ENCODE results near the gene MBLAC1.

Gene MBLAC1

DNA sequence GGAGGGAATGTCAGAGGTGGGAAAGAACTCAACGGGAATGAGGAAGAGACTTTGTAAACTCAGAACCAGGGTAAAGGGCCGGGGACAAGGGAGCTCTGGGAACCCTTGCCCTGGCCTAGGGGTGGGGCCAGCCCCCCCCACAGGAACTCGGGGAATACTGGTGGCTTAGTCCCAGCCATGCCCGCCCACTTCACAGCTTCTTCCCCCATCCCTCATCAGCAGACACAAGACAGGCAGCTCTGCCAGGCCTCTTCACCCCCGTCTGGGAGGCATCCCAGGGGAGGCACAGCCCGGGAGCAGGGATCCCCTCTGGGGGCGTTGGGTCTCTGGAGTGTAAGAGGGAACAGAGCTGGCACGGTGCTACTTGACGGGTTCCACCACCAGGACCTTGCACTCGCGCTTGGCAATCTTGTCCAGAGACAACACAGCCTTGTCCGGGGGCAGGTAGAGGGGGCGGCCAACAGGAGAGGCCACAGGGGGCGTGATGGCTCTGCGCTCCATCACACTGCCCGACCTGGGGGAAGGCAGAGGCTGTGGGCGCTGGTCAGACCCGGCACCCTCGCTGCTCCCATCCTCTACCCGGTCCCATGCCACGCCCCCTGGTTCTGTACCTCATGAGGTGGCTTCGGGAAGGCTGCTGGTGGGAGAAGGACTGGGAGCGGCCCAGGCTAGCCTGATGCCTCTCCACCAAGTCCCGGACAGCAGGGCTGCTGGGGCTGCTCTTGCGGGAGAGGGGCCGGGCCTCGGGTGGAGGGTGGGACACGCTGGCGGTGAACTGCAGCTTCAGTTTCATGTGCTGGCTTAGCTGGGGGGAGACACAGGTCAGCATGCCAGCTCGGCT is 28.1 kb downstream of the MBLAC1 start:
- no peak for DNase-seq

DNA sequence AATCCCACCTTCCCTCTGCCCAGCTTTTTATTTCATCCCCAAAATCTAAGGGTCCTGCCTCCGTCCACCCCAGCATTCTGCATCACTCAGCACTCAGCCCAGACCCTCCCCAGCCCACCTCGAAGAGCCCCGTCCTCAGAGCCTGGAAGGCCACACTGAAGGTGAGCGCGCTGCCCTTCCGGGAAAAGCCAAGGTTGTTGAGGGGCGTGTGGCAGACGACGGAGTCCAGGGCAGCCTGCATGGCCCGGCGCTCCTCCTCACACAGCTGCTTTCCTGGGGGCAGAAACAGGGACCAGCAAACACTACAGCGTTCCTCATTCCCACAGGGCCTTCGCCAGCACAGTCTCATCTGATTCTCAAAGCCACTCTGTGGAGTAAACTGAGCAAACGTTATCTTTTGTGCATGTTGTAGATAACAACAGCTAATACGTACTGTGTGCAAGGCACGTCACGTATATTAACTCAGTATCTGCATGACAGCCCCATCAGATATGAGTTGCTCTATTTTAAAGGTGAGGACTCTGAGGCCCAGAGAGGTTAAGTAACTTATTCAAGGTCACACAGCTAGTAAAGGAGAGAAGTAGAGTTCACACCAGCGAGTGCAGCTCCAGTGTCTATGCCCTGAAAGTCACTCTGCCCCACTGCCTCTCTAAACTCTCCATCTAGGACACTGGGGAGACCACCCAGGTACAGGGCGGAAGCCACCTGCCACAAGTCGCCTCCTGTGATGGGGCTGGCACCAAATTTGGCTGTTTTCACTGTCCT is 29.0 kb downstream of the MBLAC1 start:
- no peak for DNase-seq

DNA sequence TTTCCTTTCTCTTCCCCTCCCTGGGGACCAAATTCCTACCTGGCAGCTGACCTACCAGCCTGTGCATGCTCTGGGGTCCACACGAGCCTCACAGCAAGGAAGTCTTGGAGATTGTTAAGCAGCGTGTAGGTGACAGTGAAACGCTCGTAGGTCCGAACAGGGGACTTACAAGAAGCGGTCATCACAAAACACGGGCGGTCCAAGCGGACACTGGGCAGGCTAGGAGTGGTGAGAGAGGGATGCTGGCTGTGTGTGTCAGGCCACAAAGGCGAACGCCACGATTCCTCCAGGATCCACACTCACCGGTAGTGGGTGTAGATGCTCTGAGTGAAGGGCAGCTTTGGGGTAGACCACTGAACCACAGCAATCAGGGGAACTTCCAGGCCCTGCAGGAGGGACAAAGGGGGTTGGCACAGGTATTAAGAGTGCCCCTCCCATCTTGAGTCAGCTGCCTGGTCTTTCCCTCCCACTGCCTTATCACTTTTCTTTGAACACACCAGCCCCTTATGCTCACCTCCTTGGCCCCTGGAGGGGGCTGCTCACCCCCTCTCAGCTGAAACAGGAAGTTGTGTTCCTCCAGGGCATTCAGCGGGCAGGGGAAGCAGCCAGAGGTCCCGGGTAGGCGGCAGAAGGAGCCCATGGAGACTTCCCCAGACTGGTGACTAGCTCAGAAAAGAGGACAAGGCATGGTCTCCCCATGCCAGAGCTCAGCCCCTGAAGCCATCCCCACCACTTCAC is 29.7 kb downstream of the MBLAC1 start:
- no peak for DNase-seq

DNA sequence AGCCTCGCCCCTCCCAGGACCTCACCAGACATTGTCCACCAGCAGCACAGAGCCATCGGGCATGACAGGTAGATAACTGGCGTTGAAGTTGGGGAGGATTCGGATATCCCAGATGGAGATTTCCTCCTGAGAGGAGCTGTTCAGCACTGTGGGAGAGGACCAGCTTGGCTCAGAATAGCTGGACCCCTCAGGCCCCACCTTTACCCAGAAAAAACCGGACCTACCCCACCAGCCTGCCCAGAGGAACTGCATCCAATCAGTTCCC is 30.2 kb downstream of the MBLAC1 start:
- no peak for DNase-seq

DNA sequence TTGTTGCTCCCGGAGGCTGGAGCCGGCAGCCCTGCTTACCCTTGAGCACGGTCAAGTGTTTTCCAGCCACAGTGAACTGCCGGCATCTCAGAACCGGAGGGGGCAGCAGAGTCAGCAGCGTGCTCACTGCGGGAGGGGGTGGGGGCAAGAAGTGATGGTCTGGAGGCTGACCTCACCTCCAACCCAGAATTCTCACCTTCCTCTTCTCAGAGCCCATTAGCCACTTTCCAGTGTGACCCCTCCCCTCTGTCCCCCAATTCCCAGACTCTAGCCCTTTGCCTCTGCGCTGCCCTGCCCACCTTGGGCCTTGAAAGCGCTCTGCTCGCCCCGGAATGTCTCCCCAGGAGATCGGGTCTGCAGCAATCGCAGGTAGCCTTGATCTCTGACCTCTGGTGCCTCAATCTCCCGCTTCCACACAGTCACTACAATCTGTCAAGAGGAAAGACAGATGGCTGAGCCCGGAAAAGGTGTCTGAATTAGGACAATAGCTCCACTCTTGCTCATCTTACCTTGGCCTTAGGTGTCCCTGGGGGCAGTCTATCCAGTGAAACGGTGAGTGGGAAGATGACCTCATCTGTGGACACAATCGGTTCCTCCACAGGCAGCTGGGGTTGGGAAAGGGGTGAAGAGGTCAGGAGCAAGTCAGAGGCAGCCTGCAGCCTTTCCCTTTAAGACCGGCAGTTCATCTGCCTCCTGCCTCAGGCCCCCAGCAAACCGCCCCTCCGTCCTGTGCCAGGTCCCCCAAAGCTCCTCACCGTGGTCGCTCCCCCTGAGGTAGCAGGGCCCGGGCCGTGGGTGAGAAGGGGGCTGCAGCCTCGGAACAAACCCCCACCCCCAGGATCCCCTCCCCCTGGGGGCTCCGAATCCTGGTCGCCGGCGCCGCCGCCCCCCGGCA is 30.8 kb downstream of the MBLAC1 start:
- DNase-seq = no peak

DNA sequence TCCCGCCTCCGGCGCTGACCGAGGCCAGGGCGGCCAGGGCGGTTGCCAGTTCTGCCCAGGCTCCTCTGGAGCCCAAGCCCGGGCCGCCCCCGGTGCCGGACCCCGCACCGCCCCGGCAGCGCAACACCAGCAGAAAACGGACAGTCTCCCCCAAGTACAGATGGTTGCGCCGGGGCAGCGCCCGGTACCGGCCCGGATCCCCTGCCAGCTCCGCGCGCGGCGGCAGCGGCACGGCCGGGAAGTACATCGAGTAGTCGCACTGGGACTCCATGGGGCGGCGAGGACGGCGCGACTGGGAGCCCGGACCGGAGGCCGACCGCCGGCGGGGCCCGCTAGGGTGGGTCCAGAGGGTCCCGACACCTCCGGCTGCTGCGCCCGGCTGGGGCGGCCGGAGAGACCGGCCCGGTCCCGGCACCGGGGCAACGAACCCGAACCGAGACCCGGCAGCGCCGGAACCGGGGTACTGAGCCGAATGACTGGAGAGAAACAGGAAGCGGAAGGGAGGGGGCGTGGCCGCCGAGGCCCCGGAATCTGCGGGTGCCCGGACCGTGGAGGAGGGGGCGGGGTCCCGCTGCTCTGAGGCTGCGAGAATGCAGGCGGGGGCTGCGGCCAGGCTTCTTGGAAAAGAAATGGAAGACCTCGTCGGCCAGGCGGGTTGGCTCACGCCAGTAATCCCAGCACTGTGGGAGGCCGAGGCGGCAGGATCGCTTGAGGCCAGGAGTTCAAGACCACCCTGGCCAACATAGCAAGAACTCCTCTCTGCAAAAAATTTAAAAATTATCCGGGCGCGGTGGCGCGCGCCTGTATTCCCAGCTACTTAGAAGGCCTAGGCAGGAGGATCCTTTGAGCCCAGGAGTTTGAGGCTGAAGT is 31.7 kb downstream of the MBLAC1 start, which contains the start of gene TRAPPC14:
TRAPPC14 (minus strand) TSS at position 495 of the 870 bp plus-strand sequence; CDS start at position 271, 224 bp downstream.
- peak; percentile 84 for DNase-seq

DNA sequence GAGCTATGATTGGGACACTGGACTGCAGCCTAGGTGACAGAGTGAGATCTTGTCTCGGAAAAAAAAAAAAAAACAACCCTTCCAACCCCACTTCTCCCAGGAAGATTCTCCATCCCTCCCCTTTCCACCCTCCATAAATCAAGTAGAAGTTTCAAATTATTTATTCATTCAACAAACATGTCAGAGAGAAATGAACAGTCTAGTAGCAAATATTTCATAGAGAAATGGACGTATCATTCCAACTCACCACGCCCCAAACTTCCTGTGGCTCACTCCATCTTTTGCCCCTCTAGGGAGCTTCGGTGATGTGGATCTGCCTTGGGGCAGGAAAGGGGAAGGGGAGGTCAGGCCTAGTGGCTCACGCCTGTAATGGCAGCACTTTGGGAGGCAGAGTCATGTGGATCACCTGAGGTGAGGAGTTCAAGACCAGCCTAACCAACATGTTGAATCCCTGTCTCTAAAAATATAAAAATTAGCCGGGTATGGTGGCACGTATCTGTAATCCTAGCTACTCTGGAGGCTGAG is 32.4 kb downstream of the MBLAC1 start:
- no peak for DNase-seq

DNA sequence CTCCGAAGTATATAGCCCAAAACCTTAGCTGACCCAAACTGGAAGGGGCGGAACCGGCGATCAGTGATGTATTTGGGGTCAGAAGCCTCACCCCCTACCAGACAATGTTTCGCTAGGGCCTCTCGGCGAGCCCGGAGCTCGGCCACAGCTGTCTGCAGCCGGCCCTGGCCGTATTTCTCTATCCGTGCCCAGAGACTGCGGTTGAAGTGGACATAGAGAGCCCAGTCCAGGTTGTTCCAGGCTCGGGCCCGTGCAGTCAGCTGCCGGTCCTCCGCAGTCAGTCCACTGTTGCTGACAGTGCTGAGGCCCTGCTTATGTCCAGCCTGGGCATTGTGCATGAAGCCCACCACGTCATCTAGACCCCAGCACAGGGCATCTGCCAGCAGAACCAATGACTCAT is 33.3 kb downstream of the MBLAC1 start:
- no peak for DNase-seq

DNA sequence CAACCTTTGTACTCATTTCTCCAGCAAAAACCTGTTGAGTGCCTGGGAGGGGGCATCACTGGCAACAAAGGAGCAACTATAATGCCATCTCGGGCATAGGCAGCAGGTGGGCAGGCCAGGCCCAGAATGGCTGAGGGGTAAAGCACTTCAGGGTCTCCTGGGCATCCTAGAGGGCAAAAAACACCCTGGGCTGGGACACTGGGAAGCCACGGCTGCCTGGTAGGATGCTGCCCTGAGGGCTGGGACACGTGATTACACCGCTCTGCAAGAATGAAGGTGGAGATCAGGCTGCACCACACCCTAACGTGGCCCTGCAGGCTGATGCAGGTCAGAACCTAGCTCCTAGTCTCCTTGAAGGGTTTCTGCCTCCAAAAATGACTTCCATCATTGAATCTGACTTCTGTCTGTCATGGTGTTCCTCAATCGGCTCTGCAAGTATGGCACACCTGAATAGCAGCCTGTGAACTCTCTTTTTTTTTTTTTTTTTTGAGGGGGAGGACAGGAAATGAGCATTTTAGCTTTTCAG is 36.3 kb downstream of the MBLAC1 start:
- no peak for DNase-seq

DNA sequence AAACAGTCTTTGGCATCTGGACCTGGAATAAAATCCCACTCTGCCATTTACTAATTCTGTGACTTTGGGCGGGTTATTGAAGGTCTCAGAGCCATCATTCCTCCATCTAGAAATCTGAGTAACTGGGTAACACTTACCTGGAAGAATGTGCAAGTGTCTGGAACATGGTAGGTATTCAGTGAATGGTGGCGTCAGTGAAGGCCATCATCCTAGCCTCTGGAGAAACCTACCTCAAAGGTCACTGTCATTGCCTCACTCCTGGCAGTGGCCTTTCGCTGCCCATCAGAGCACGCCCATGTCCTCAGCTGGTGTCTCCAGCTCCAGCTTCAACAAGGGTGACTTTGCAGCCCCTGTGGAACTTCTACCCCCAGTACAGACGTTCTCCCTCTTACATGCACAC is 37.1 kb downstream of the MBLAC1 start:
- DNase-seq = no peak

DNA sequence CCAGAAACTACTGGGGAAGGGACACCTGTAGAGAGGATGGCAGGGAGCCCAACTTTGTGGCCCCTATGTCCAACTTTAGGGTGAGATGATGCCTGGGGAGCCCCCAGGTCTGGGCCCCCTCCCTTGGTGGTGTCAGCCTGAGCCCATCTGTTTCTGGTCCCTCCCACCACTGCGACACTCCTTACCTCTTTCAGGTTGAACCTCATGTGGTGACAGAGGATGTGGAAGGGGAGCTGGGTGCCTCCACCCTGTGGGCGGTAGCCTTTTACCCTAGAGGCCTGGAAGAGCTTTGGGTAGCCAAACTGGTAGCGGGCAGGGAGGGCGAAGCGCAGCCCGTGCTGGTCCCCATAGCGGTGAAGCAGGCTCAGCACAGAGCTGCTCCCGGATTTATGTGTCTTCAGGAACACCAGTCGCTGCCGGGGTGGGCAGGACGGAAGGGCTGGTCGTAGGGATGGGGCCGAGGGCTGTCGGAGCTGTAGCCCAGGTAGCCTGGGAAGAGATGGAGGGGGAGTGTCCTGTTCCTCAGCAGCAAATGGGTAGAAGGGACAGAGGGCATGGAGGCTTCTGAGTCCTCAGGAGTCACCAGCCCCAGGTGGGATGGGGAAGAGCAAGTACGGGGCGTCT is 39.7 kb downstream of the MBLAC1 start:
- no peak for DNase-seq

DNA sequence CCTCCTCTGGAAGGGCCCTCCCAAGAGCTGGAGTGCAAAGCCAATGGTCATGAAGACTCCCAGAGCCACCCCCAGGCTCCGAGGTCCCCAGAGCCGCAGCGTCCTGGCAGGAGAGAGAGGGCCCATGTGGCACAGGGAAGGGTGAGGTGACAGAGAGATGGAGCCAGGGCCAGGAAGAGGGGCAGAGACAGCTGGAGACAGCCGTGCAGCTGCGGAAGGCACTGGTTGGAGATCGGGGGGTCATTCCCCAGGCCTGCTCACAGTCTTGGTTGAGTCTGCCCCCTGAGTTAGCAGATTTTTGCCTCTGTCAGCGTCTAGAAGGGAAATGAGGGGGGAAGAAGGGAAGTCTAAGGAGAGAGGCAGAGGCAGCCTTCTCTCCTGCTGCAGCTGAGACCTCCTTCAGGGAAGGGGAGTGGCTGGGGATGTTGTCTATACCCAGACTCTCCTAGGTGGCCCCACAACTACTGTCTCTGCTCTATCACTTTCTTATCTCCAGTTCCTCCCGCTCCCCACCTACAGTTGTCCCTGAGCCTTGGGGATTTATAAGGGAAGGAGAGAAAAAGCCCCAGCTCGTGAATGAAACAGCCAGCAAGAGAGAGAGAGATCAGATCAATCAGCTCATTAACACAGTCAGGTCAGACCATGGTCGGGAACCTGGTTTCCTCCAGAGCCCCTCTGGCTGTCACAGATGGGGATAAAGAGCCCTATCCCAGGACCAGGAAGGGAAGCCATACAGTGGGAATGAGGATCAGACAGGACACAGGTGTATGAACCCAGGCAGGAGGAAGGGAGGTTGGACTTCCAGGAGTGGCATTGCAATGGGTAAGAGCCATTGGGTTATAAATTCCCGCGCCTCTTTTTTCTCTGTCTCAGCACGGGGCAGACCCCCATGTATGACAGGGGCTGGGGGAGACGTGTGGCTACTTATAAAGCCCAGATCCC is 40.5 kb downstream of the MBLAC1 start:
- no peak for DNase-seq

DNA sequence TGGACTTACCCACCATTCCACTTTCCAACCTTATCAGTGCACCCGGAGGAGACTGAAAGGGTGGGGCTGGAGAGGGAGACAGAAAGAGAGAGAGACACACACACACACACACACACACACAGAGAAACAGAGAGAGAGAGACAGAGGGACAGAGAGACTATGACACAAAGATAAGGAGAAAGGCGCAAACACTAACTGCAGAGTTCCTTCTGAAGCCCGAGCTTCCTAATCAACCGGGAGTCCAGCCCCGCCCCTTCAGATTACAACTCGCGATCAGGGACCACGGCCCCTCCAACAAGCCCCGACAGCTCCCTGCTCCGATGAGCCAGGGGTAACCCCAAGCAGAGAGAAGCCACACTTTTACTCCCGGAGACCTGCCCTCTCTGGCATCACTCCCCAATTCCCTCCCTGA is 41.2 kb downstream of the MBLAC1 start:
- DNase-seq = no peak

DNA sequence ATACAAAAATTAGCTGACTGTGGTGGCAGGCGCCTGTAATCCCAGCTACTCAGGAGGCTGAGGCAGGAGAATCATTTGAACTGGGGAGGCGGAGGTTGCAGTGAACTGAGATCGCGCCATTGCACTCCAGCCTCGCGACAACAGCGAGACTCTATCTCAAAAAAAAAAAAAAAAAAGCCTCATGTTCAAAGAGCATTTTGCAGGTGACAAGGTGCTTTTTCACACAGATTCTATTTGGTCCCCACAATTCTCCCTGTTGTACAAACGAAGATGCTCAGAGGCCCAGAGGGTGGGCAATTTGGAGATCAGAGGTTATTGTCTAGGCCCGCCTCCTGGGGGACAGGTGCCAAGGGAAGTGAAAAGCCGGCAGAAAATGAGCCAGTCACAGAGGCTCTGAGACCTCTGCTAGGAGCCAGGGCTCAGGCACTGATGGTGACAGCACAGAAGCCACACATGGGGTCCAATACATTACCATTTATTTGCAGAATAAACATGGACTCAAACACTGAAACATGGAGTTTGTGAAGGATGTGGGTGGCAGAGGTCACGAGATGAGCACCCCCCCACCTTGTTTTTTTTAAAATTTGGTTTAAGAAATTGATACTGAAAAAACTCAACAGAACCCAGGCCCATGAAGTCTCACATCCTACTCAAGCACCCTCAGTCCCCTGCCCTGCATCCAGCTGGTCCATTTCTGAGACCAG is 42.5 kb downstream of the MBLAC1 start:
- no peak for DNase-seq

DNA sequence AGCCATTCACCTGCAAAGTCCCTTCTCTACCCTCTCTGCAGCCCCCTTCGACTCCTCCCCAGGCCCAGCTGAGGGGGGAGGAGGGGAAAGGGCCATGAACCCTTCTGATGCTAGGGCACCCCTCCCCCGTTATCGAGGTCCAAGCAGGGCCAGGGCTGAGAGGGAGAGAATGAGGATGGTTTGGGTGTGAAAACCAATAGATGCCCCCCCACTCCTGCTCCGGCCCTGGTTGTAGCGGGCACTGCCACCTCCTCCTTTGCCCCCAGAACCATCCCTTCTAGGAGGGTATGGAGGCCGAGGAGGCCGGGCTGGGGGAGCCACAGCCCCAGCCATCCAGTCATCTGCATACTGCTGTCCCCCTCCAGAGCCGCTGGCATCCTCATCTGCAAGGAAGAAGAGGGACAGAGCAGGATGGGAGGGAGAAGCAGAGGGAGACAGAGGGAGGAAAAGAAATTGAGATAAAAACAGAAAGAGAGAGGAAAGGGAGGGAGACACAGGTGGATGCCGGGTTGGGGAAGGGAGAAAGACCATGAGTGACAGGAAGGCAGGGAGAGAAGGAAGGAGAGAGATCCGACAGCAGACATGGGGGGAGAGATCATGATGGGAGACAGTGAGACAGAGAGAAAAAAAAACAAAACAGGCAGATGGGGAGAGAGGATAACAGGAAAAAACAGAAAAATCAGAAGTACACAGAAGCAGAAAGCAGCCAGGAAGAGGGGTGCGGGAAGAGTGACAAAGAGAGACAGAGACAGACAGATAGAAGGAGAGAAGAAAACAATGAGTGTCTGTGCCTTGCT is 43.5 kb downstream of the MBLAC1 start:
- no peak for DNase-seq

DNA sequence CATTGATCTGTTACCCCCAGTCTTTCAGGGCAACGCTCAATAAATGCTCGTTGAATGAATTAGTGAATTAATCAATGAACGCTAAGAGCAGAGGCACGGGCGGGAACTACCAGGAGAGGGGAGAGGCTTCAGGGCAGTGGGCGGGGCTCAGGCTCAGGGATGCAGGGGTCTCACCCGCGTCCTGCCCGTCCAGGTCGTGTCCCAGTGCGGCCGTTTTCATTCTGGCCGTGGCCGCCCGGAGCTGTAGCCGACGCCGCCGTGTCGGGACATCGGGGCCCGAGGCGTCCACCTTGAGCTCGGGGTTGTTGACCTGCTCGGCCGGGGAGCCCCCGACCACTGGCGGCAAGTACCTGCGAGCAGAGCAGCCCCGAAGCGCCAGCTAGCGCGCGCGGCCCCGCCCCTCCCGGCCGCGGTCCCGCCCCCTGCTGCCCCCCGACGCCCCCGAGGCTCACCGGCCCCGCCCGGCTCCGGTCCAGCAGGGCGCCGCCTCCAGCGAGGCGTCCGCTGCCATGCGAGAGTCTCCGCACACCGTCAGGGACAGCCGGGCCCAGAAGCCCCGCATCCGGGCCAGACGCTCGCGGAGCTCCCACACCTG is 44.4 kb downstream of the MBLAC1 start:
- no peak for DNase-seq

DNA sequence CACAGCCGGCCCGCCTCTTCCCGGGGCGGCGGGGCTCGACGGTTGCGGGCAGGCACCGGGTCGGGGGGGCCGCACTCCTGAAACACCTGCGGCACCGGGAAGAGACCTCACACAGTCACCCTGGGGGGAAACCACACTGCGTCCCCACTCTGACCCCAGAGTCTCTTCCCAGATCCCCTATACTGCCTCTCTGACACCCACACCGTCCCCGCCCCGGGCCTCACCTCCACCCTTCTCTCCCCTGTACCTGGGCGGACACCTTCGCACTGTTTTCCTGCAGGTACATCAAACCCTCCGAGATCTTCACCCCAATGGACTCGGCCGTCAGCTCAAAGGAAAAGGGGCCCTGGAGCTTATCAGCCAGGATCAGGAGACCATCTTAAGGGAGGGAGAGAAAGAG is 45.1 kb downstream of the MBLAC1 start:
- no peak for DNase-seq

All from NCI-H1092 (cell line).